HG02870 (cell line): ENCODE results near the gene NMUR1.
"Not testable (repeated sequence)": the region's sequence is repeated elsewhere in the genome, so short reads cannot be mapped to it uniquely, and the experiment has no call there.

ENCODE experiments used
- ATAC-seq: cut with Tn5 transposase; IDR thresholded peaks from one replicate; pipeline ENCODE4 v1.9.1; 2021; ENCODE audit warnings: mild to moderate bottlenecking, moderate library complexity; ENCODE audit not compliant: unreplicated experiment

The NMUR1 gene, protein sequence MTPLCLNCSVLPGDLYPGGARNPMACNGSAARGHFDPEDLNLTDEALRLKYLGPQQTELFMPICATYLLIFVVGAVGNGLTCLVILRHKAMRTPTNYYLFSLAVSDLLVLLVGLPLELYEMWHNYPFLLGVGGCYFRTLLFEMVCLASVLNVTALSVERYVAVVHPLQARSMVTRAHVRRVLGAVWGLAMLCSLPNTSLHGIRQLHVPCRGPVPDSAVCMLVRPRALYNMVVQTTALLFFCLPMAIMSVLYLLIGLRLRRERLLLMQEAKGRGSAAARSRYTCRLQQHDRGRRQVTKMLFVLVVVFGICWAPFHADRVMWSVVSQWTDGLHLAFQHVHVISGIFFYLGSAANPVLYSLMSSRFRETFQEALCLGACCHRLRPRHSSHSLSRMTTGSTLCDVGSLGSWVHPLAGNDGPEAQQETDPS

DNA sequence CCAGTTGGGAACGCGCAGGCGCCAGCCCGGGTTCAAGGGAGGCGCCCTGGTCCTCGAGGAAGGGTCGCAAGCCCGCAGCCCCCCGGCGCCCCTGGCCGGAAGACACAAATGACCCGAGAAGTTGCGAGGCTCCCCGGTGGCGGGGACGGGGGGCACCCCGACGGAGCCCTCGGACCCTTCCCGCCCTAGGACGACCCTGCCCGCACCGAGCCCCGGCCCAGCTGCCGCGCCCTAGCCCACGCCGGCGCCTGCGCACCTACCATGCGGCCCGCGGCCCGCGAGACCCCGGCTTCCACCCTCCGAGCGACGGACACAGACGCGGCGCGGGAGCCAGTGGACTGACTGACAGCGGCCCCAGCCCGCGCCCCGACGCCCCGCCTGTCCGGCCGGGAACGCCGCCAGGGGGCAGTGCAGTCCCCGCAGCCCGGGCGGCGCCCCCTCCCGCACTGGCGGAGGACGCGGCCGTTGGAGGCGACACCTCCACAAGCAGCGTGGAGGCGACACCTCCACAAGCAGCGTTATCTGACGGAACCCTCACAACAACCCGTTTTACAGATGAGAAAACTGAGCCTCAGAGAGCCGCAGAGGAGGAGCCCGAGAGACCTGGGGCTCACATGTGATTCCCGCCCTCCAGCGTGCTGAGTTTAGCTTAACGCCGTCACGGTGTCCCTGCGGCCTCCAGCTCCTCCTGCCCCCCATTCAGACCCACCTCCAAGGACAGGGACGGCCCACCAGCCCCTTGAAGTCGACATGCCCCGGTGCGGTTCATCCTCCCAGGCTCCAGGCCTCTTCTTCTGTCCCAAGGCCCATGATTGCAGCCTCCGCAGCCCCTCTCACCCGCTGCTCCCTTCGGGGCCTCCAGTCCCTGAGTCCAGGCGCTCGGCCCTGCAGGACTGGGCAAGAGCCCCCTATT, at the start of gene NMUR1:
Gene NMUR1, minus strand, starts transcription at position 347 of the 913 bp plus-strand sequence. Its CDS starts 84 bp downstream, at position 263.
- no peak for ATAC-seq

DNA sequence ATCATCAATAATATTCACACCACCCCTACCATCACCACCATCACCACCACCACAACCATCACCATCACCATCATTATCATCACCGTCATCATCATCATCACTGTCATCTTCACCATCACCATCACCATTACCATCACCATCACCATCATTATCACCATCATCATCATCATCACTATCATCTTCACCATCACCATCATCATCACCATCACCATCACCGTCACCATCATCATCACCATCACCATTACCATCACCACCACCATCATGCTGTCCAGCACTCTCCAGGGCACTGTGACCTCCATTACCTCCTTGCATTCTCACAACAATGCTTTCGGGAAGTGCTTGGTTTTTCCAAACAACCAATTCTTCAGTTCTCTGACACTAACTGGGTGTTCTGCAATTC, 49.3 kb upstream of the NMUR1 start:
- no peak for ATAC-seq

DNA sequence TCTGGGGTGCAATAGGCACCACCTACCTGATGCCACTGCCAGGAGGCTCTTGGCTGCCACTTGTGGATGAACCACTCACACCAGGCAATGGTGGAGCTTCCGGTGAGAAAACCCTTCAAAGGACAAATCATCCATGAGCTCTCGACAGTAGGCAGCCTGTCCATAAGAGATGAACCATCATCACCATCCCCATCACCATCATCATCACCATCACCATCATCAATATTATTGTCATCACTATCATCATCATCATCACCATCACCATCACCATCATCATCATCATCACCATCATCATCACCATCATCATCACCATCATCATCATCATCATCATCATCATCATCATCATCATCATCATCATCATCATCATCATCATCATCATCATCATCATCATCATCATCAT, 48.4 kb upstream of the NMUR1 start:
- not testable (repeated sequence) for ATAC-seq

- no peak for ATAC-seq
Observed at GRCh38 chr2:231576465-231576864, 46.2 kb upstream of the NMUR1 start.

DNA sequence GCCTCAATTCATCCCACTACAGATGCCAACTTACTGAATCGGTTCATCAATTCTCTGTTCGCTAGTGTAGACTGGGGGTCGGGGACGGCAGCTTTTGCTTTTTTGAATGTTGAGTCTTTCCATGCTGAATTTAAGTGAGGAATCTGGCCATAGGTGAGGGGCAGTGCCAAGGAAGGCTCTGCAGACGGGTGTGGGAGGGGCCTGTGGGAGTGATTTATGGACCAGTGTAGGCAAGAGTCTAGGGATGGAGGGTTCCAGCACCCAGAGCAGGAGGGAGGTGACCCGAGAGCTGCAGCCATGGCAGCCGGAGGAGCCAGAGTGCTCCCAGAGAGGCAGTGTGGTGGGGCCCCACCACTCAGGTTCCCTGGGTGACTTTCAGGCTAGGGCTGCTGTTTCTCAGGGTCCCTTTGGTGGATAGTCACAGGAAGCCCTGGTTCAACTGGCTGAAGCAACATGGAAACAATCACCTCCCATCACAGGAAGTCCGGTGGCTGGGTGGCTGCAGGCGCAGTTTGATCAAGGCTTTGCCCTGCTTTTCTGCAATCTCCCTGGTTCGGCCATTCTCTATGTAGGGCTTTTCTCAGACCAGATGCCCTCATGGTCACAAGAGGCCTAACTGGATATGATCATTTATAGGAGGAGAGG, 45.5 kb upstream of the NMUR1 start:
- no peak for ATAC-seq

DNA sequence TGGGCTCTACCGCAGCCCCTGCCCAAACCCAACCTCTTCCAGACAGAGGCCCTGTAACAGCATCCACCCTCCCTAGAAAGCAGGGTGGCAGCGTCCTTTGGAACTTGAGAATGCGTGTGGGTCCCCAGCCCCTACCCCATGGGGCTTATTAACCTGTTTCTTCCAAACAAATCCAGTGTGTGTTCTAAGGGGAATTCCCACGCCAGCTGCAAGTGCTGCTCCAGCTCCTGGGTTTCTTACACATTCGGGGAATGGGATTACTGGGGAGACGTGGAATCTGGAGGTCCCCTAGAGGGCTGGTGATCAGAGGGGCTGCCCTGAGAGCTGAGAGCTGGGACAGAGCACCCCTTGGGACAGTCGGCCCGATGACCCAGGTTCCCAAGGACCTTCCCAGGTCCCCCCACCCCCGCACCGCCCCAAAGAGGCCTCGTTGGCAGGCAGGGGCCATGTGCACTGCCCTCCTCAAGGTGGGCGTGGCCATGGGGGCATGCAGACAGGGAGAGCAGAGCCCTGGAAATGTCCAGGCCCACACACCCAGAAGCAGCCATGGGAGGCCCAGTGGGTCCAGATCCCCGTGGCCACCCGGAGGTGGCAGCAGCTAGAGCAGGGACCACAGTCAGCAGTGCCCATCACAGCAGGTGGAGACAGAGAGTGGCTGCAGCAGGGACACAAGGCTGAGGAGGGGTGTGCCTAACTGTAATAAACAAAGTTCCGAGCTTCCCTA, 43.6 kb upstream of the NMUR1 start:
- no peak for ATAC-seq

GRCh38 chr2:231573096-231573495, 42.9 kb upstream of the NMUR1 start:
- no peak for ATAC-seq

GRCh38 chr2:231571661-231572191, 41.5 kb upstream of the NMUR1 start:
- no peak for ATAC-seq

DNA sequence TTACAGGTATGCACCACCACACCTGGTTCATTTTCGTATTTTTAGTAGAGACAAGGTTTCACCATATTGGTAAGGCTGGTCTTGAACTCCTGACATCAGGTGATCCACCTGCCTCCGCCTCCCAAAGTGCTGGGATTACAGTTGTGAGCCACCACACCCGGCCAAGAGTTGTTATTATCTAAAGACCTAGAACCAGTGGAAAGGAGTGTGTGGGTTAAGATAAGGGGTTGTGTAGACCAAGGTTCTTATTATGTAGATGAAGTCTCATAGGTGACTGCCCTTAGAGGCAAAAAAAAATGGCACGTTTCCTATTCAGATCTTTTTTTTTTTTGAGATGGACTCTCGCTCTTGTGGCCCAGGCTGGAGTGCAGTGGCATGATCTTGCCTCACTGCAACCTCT, 40.7 kb upstream of the NMUR1 start:
- not testable (repeated sequence) for ATAC-seq

GRCh38 chr2:231568785-231569435, 38.7 kb upstream of the NMUR1 start:
- no peak for ATAC-seq

DNA sequence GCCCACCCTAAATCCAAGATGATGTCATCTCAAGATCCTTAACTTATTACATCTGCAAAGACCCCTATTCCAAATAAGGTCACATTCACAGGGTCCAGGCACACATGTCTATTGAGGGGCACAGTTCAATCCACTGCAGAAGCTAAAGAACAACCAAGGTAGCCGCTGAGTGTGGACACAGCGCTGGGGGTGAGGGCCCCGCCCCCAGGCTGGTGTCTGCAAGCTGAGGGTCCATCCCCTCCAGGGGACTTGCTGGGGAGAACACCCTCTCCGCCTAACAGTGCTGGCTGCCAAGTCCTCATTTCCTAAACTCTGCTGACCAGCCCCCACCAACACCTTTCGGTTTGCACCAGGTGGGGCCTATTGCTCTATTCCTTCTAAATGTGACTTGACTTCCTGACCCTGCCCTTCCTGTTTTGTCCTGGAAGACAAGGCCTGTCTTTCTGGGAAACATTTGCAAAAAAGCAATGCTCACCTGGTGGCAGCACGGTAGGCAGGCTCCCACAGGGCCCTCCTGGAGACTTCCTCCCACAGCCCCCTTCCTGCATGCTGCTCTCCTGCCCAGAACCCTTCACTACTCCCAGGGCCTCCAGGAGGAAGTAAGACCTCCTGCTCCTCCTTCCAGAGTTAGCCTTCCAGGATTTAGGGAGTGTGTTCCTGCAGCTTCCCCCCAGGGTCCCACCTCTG, 38.0 kb upstream of the NMUR1 start:
- no peak for ATAC-seq

DNA sequence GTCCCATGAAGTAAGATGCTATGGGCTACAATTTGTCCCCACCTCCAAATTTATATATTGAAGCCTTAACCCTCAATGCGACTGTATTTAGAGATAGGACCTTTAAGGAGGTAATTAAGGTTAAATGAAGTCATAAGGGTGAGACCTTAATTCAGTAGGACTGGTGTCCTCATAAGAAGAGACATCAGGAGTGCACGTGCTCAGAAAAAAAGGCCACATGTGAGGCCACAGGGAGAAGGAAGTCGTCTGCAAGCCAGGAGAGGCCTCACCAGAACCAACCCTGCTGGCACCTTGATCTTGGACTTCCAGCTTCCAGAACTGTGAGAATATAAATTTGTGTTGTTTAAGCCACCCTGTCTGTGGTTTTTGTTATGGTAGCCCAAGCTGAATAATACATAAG, 36.9 kb upstream of the NMUR1 start:
- no peak for ATAC-seq

GRCh38 chr2:231565887-231566594, 35.8 kb upstream of the NMUR1 start:
- ATAC-seq = no peak

GRCh38 chr2:231563378-231563961, 33.2 kb upstream of the NMUR1 start:
- ATAC-seq = no peak

DNA sequence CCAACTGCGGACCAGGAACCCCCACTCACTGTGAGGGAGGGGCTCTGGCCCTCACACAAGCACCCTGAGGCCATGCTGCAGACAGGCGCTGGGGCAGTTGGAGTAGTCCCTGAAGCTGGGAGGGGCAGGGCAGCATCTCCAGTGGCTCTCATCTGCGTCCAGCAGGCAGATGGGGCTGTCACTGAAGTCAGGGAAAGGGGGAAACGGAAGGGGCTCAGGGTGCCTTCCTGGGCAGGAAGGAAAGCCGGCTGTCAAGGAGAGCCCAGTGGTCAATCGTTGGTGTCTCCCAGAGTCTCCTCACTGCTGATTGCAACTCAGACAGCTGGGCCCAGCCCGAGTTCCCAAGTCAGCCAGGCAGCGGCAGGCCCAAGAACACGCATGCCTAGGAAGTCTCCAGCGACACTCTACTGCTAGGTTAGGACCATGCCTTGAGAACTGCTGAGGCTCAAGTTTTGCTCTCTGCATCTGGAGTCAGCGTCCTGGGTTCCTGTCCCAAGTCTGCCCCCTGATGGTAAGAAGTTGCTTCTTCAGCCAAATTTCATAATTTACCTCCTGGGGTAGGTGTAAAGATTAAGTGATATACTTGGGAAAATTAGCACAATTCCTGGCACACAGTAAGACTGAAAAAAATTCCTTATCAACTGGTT, 27.4 kb upstream of the NMUR1 start:
- peak; percentile 81 for ATAC-seq

DNA sequence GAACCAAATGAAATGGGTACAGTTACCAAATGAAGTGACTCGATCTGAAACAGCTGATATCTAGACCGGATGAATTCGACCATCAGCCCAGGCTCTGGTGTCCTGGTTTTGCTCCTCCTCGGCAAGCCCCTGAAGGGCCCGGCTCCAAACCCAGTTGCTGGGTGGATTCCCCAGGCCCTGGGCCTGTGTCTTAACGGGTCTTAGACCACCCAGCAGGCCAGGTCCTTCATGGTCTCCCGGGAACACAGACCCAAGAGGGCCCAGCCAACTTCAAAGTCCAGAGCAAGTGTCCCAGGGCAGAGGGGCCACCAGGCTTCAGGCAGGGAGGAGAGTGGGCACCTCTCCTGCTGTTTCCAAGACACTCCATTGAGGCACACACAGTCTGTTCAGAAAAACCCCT, 26.7 kb upstream of the NMUR1 start:
- ATAC-seq = no peak

DNA sequence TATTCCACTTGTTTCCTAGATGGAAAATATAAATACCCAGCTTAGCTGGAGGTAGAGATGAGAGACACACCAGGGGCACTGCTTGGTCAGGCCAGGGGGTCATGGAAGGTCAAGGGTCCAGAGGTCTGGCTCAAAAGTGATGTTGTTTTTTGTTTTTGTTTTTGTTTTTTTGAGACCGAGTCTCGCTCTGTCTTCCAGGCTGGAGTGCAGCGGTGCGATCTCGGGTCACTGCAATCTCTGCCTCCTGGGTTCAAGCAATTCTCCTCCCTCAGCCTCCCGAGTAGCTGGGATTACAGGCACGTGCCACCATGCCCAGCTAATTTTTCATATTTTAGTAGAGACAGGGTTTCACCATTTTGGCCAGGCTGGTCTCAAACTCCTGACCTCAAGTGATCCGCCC, 26.3 kb upstream of the NMUR1 start:
- not testable (repeated sequence) for ATAC-seq
